HG03103 (cell line): Measurements from ENCODE around the gene KLRC2.
"Not testable (repeated sequence)": the region's sequence is repeated elsewhere in the genome, so short reads cannot be mapped to it uniquely, and the experiment has no call there.

ENCODE experiments used
- ATAC-seq: cut with Tn5 transposase; IDR thresholded peaks from one replicate; pipeline ENCODE4 v1.9.1; 2021; ENCODE audit warnings: low read depth; ENCODE audit not compliant: unreplicated experiment

KLRC2 gene

DNA sequence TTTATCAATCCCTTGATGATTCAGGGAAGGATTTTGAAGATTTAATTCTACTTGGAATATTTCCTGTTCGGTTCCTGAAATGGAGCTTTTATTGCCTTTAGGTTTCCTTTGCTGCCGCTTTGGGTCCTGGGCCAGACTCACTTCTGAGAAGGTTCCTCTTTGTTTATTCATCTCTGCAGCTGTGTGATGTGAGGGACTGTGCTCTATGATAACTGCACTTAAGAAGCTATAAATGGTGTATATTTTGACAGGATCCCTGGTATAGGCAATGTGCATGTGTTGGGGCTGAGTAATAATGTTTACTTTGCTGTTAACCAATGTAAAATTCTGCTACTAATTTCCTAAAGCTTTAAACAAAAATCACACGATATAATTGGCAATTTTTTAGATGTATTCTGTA lies at the start of gene KLRC2:
Gene KLRC2, minus strand, starts transcription at position 195 of the 400 bp plus-strand sequence. Its CDS starts 24 bp downstream, at position 171.
- ATAC-seq: not testable (repeated sequence)

DNA sequence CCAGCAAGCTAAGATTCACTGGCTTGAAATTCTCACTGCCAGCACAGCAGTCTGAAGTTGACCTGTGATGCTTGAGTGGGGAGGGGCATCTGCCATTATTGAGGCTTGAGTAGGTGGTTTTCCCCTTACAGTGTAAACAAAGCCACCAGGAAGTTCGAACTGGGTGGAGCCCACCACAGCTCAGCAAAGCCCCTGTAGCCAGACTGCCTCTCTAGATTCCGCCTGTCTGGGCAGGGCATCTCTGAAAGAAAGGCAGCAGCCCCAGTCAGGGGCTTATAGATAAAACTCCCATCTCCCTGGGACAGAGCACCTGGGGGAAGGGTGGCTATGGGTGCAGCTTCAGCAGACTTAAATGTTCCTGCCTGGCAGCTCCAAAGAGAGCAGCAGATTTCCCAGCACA lies 46.1 kb upstream of the KLRC2 start:
- not testable (repeated sequence) for ATAC-seq

DNA sequence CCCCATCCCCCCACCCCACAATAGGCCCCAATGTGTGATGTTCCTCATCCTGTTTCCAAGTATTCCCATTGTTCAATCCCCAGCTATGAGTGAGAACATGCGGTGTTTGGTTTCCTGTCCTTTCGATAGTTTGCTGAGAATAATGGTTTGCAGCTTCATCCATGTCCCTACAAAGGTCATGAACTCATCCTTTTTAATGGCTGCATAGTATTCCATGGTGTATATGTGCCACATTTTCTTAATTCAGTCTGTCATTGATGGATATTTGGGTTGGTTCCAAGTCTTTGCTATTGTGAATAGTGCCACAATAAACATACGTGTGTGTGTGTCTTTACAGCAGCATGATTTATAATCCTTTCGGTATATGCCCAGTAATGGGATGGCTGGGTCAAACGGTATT lies 37.0 kb upstream of the KLRC2 start:
- ATAC-seq: not testable (repeated sequence)

- ATAC-seq: no peak
Observed at GRCh38 chr12:10469701-10470100, 33.9 kb upstream of the KLRC2 start.

- ATAC-seq: no peak
Observed at GRCh38 chr12:10466311-10466710, 30.5 kb upstream of the KLRC2 start.

- no peak for ATAC-seq
Observed at GRCh38 chr12:10457760-10458159, 21.9 kb upstream of the KLRC2 start.

GRCh38 chr12:10456856-10457255 lies 21.0 kb upstream of the KLRC2 start:
- ATAC-seq: no peak

DNA sequence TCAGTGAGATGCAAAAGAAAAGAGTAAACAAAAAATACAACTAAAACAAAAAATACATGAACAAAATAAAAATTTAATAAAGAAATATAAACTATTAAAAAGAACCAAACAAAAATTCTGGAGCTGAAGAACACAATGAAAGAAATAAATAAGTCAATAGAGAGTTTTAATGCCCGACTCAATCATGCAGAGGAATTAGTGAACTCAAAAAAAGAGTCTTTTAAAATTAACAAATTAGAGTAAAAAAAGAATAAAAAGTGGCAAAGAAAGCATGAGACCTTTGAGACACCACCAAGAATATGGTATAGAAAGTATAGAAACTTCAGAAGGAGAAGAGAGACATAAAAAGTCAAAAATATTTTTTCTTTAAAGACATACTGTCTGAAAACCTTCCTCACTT lies 20.0 kb upstream of the KLRC2 start:
- no peak for ATAC-seq

DNA sequence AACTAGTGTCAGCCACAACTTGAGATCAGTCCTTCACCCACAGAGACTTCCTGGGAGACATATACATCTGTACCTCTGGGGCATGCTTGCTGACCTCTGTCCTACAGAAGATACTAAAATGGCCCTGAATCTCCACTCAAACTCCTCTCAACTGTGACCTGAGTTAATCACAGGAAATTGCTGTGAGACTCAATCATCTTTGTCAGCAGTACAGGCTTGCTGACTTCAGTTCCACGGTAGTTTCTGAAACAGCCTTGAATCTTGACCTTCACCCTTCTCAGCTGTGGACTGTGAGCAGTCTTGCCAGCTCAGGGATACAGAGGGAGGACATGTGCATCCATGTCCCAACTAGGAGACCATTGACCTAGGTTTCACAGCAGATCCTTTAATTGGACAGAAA lies 18.7 kb upstream of the KLRC2 start:
- ATAC-seq: no peak

DNA sequence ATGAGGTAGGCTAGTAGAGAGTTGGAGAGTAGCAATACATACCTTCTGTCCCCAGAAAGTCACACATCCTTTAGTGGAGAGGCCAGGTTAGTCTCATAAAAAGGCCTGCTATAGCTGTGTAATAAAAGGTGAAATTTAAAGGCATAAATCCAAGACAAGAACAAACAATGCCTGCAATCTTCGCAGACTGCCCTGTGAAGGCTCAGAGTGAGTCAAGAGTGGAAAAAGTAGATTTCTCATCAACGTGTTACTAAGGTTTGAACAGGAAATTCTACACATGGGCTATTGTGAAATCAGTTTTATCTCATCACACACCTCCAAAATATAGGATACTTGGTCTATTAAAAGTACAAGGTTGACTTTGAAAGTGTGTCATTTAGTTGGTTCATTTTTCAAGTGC lies 17.3 kb upstream of the KLRC2 start, which contains the start of gene KLRC1:
Gene KLRC1, minus strand, starts transcription at position 222 of the 400 bp plus-strand sequence. CDS start 2,221 bp downstream, outside the sequence.
- no peak for ATAC-seq

GRCh38 chr12:10448236-10448635 lies 12.4 kb upstream of the KLRC2 start:
- no peak for ATAC-seq

- not testable (repeated sequence) for ATAC-seq
Observed at GRCh38 chr12:10446052-10446451, 10.2 kb upstream of the KLRC2 start.

DNA sequence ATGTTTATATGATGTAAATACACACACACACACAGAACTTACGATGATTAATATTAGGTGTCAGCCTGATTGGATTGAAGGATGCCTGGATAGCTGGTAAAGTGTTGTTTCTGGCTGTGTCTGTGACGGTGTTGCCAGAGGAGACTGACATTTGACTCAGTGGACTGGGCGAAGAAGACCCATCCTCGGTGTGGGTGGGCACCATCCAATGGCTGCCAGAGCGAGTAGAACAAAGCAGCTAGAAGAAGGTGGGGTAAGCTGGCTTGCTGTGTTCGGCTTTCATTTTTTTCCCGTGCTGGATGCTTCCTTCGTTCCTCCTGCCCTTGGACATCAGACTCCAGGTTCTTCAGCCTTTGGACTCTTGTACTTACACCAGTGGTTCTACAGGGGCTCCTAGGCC lies 5.3 kb upstream of the KLRC2 start:
- ATAC-seq: not testable (repeated sequence)

DNA sequence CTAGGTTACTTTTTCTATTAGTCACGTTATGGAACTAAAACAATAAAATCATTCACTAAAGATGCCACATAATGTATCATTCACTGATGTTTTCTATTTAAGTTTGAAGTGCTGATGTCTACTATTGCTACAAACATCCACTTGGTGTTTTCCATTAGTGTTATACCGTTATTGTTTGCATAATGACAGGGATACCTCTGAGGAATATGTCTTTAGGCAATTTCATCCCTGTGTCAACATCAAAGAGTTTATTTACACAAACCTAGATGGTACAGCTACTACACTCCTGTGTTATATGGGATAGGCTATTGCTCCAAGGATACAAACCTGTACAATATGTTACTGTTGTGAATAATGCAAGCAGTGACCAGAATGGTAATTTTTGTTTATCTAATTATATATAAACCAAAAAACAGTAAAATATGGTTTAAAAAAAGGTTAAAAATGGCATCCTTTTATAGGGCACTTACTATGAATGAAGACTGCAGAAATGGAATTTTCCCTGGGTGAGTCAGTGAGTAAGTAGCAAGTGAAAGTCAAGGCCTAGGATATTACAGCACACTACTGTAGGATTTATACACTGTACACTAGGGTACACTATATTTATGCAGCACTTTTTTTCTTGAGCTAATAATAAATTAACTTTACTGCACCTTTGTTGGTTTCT lies 3.9 kb upstream of the KLRC2 start:
- ATAC-seq: not testable (repeated sequence)

GRCh38 chr12:10437601-10438000 lies 1.8 kb upstream of the KLRC2 start:
- ATAC-seq: not testable (repeated sequence)

DNA sequence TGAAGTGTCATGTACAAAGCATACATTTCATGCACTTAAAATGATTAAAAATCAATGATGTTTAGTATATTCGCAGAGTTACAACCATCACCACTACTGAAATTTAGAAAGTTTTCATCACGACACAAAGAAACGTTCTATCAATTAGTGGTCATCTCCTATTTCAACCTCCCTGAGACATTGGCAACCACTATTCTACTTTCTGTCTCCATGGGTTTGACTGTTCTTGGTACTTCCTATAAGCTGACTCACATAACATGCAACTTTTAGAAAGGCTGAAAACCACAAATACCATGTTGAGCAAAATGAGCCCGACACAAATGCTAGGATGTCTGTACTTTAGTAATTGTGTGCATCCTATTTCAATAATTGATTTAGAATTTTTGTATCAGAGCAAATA lies 5.2 kb downstream of the KLRC2 start:
- not testable (repeated sequence) for ATAC-seq

DNA sequence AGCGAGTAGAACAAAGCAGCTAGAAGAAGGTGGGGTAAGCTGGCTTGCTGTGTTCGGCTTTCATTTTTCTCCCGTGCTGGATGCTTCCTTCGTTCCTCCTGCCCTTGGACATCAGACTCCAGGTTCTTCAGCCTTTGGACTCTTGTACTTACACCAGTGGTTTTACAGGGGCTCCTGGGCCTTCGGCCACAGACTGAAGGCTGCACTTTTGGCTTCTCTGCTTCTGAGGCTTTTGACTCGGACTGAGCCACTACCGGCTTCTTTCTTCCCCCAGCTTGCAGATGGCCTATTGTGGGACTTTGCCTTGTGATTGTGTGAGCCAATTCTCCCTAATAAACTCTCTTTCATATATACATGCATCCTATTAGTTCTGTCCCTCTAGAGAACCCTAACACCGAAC lies 9.9 kb downstream of the KLRC2 start:
- ATAC-seq: not testable (repeated sequence)

- ATAC-seq: not testable (repeated sequence)
Observed at GRCh38 chr12:10424260-10424899, 11.4 kb downstream of the KLRC2 start.

DNA sequence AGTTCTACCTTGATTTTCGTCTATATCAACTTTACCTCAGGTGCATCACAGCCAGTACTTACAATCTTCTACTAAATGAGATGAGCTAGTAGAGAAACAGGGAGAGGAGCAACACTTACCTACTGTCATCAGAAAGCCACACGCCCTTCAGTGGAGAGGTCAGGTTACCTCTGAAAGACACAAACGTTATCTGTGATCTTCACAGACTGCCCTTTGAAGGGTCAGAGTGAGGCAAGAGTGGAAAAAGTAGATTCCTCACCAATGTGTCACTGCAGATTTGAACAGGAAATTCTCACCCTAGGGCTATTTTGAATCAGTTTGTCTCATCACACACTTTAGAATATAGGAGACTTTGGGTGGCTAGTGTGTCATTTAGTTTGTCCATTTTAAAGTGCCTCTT lies 13.7 kb downstream of the KLRC2 start:
- ATAC-seq: not testable (repeated sequence)

DNA sequence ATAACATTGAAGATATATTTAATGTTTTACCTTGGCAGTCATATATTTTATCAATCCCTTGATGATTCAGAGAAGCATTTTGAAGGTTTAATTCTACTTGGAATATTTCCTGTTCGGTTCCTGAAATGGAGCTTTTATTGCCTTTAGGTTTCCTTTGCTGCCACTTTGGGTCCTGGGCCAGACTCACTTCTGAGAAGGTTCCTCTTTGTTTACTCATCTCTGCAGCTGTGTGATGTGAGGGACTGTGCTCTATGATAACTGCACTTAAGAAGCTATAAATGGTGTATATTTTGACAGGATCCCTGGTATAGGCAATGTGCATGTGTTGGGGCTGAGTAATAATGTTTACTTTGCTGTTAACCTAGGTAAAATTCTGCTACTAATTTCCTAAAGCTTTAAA lies 15.5 kb downstream of the KLRC2 start, which contains the start of gene KLRC3:
Gene KLRC3, minus strand, starts transcription at position 262 of the 400 bp plus-strand sequence. Its CDS starts 45 bp downstream, at position 217.
- not testable (repeated sequence) for ATAC-seq

DNA sequence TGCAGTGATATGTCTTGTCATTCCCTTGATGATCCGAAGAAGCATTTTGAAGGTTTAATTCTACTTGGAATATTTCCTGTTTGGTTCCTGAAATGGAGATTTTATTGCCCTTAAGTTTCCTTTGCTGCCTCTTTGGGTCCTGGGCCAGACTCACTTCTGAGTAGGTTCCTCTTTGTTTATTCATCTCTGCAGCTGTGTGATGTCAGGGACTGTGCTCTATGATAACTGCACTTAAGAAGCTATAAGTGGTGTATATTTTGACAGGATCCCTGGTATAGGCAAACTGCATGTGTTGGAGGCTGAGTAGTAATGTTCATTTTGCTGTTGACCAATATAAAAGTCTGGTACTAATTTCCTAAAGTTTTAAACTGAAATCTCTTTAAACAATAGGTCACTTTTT lies 26.4 kb downstream of the KLRC2 start, which contains the start of gene KLRC4:
Gene KLRC4, minus strand, starts transcription at position 366 of the 400 bp plus-strand sequence. Its CDS starts 182 bp downstream, at position 184.
- no peak for ATAC-seq

GRCh38 chr12:10408842-10409241 lies 27.0 kb downstream of the KLRC2 start:
- ATAC-seq: no peak
